ENCODE data around the gene FYN.
"Not testable (repeated sequence)": the region's sequence is repeated elsewhere in the genome, so short reads cannot be mapped to it uniquely, and the experiment has no call there.

Gene FYN

GRCh38 chr6:111837641-111838500, 35.4 kb downstream of the FYN start:
- Mint-ChIP-seq H3K27me3 (no peaks in the 10 kb centered on the region), H3K4me3 (peak overlapping the region; percentile 80), H3K9me3 (ENCODE audit: low read depth) (no peaks in the 10 kb centered on the region), H3K36me3 (peaks cover 34% of the 10 kb centered on the region), H3K4me1 (ENCODE audit: low read depth) (peaks cover 37% of the 10 kb centered on the region), H3K27ac (no peak overlapping the region)

GRCh38 chr6:111837007-111837406, 36.2 kb downstream of the FYN start:
- H3K27ac Mint-ChIP-seq: no peak overlapping the region
- H3K4me1 Mint-ChIP-seq (ENCODE audit: low read depth): peaks cover 44% of the 10 kb centered on the region

GRCh38 chr6:111835807-111836206, 37.4 kb downstream of the FYN start:
- H3K27ac Mint-ChIP-seq: no peak overlapping the region

More at GRCh38 chr6:111837007-111837406, 36.2 kb downstream of the FYN start:
- Mint-ChIP-seq H3K9me3 (ENCODE audit: low read depth) (no peaks in the 10 kb centered on the region), H3K27me3 (no peaks in the 10 kb centered on the region), H3K4me3 (peak overlapping the region; percentile 80), H3K36me3 (peaks cover 36% of the 10 kb centered on the region)

GRCh38 chr6:111835398-111835797, 37.9 kb downstream of the FYN start:
- H3K4me3 Mint-ChIP-seq: peak overlapping the region; percentile 80
- not testable (repeated sequence) for H3K27ac Mint-ChIP-seq; H3K27me3 Mint-ChIP-seq; H3K9me3 Mint-ChIP-seq (ENCODE audit: low read depth)
- H3K36me3 Mint-ChIP-seq: peaks cover 45% of the 10 kb centered on the region
- peaks cover 60% of the 10 kb centered on the region for H3K4me1 Mint-ChIP-seq (ENCODE audit: low read depth)

More at GRCh38 chr6:111835807-111836206, 37.4 kb downstream of the FYN start:
- peak overlapping the region; percentile 80 for H3K4me3 Mint-ChIP-seq
- H3K27me3 Mint-ChIP-seq: no peaks in the 10 kb centered on the region
- peaks cover 56% of the 10 kb centered on the region for H3K4me1 Mint-ChIP-seq (ENCODE audit: low read depth)
- H3K9me3 Mint-ChIP-seq (ENCODE audit: low read depth): no peaks in the 10 kb centered on the region
- H3K36me3 Mint-ChIP-seq: peaks cover 43% of the 10 kb centered on the region

GRCh38 chr6:111834356-111834755, 38.9 kb downstream of the FYN start:
- Mint-ChIP-seq H3K9me3 (ENCODE audit: low read depth) (no peaks in the 10 kb centered on the region), H3K27me3 (no peaks in the 10 kb centered on the region), H3K36me3 (peaks cover 49% of the 10 kb centered on the region), H3K4me3 (peak overlapping the region; percentile 80), H3K4me1 (ENCODE audit: low read depth) (peaks cover 70% of the 10 kb centered on the region), H3K27ac (no peak overlapping the region)

- peak overlapping the region; percentile 80 for H3K4me3 Mint-ChIP-seq
- H3K36me3 Mint-ChIP-seq: peaks cover 53% of the 10 kb centered on the region
- H3K27ac Mint-ChIP-seq: no peak overlapping the region
- no peaks in the 10 kb centered on the region for H3K9me3 Mint-ChIP-seq (ENCODE audit: low read depth)
- peaks cover 83% of the 10 kb centered on the region for H3K4me1 Mint-ChIP-seq (ENCODE audit: low read depth)
- no peaks in the 10 kb centered on the region for H3K27me3 Mint-ChIP-seq
Measured at GRCh38 chr6:111832833-111833418, 40.3 kb downstream of the FYN start.

GRCh38 chr6:111831408-111831807, 41.8 kb downstream of the FYN start:
- peaks cover 96% of the 10 kb centered on the region for H3K4me1 Mint-ChIP-seq (ENCODE audit: low read depth)

GRCh38 chr6:111829998-111830397, 43.3 kb downstream of the FYN start:
- no peaks in the 10 kb centered on the region for H3K9me3 Mint-ChIP-seq (ENCODE audit: low read depth)
- peaks cover 96% of the 10 kb centered on the region for H3K4me1 Mint-ChIP-seq (ENCODE audit: low read depth)
- peaks cover 50% of the 10 kb centered on the region for H3K36me3 Mint-ChIP-seq
- peak overlapping the region; percentile 6 for H3K4me3 Mint-ChIP-seq
- H3K27ac Mint-ChIP-seq: peak overlapping the region; percentile 81
- H3K27me3 Mint-ChIP-seq: no peaks in the 10 kb centered on the region

More at GRCh38 chr6:111831408-111831807, 41.8 kb downstream of the FYN start:
- no peaks in the 10 kb centered on the region for H3K27me3 Mint-ChIP-seq
- no peaks in the 10 kb centered on the region for H3K9me3 Mint-ChIP-seq (ENCODE audit: low read depth)
- peak overlapping the region; percentile 9 for H3K4me3 Mint-ChIP-seq
- H3K27ac Mint-ChIP-seq: peak overlapping the region; percentile 81
- H3K36me3 Mint-ChIP-seq: peaks cover 52% of the 10 kb centered on the region

GRCh38 chr6:111829581-111829980, 43.7 kb downstream of the FYN start:
- peak overlapping the region; percentile 30 for H3K4me3 Mint-ChIP-seq
- H3K36me3 Mint-ChIP-seq: peaks cover 47% of the 10 kb centered on the region
- no peaks in the 10 kb centered on the region for H3K9me3 Mint-ChIP-seq (ENCODE audit: low read depth)
- no peaks in the 10 kb centered on the region for H3K27me3 Mint-ChIP-seq
- peak overlapping the region; percentile 81 for H3K27ac Mint-ChIP-seq
- peaks cover 96% of the 10 kb centered on the region for H3K4me1 Mint-ChIP-seq (ENCODE audit: low read depth)

- Mint-ChIP-seq H3K36me3 (peaks cover 45% of the 10 kb centered on the region), H3K9me3 (ENCODE audit: low read depth) (no peaks in the 10 kb centered on the region), H3K27me3 (no peaks in the 10 kb centered on the region), H3K4me3 (peak overlapping the region; percentile 30), H3K27ac (peak overlapping the region; percentile 81), H3K4me1 (ENCODE audit: low read depth) (peaks cover 97% of the 10 kb centered on the region)
Measured at GRCh38 chr6:111828809-111829208, 44.4 kb downstream of the FYN start.

- no peaks in the 10 kb centered on the region for H3K9me3 Mint-ChIP-seq (ENCODE audit: low read depth)
- peak overlapping the region; percentile 76 for H3K4me3 Mint-ChIP-seq
- peaks cover 39% of the 10 kb centered on the region for H3K36me3 Mint-ChIP-seq
- H3K27me3 Mint-ChIP-seq: no peaks in the 10 kb centered on the region
- peaks cover 90% of the 10 kb centered on the region for H3K4me1 Mint-ChIP-seq (ENCODE audit: low read depth)
- peak overlapping the region; percentile 98 for H3K27ac Mint-ChIP-seq
Measured at GRCh38 chr6:111825439-111826086, 47.7 kb downstream of the FYN start.

GRCh38 chr6:111824608-111825337, 48.5 kb downstream of the FYN start:
- Mint-ChIP-seq H3K4me3 (peak overlapping the region; percentile 76), H3K36me3 (peaks cover 32% of the 10 kb centered on the region), H3K27ac (peak overlapping the region; percentile 98), H3K4me1 (ENCODE audit: low read depth) (peaks cover 85% of the 10 kb centered on the region), H3K27me3 (no peaks in the 10 kb centered on the region), H3K9me3 (ENCODE audit: low read depth) (no peaks in the 10 kb centered on the region)

- Mint-ChIP-seq H3K36me3 (peaks cover 34% of the 10 kb centered on the region), H3K27ac (peak overlapping the region; percentile 98), H3K4me3 (peak overlapping the region; percentile 76), H3K4me1 (ENCODE audit: low read depth) (peaks cover 85% of the 10 kb centered on the region), H3K27me3 (no peaks in the 10 kb centered on the region), H3K9me3 (ENCODE audit: low read depth) (no peaks in the 10 kb centered on the region)
Measured at GRCh38 chr6:111823831-111824607, 49.2 kb downstream of the FYN start.

GRCh38 chr6:111823012-111823411, 50.2 kb downstream of the FYN start:
- H3K9me3 Mint-ChIP-seq (ENCODE audit: low read depth): no peaks in the 10 kb centered on the region
- H3K27me3 Mint-ChIP-seq: no peaks in the 10 kb centered on the region
- H3K4me1 Mint-ChIP-seq (ENCODE audit: low read depth): peaks cover 86% of the 10 kb centered on the region
- H3K36me3 Mint-ChIP-seq: peaks cover 34% of the 10 kb centered on the region
- H3K4me3 Mint-ChIP-seq: peak overlapping the region; percentile 76
- H3K27ac Mint-ChIP-seq: peak overlapping the region; percentile 98
